ENCODE results near the gene SLC5A11. TPM values are rescaled to one million over a fixed set of nuclear protein-coding genes. Genes with fewer than 3 reads are reported as not detected.

Gene SLC5A11
- total and polyA plus RNA-seq, 2 of the 13 experiments (the other 11 are each of a cell fraction or from before 2014, with no cell fraction given) = 1.2 to 3.3 TPM

DNA sequence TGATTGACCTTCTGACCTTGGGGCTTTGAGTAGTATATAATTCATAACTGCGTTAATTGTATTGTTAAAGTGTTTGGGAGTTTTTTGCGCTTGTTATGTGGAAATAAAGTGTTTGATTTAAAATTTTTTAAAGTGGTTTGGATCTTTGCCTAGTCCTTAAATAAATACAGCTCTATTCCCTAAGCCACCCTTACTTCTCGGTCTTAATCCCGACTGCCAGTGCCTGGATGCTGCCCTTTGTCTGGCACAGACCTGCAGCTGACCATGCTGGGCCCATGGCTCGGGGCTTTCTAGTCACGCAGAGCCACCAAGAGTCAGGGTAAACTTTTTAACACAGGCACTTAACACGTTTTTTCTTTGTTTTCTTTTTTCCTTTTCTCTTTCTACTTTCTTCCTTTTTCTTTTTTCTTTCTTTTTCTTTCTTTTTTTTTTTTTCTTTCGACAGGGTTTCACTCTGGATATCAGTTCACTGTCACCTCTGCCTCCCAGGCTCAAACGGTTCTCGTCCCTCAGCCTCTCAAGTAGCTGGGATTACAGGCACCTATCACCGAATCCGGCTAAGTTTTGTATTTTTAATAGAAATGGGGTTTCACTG lies 19.6 kb upstream of the SLC5A11 start:
- Histone ChIP-seq H3K4me1 (ENCODE audit: insufficient read depth, low read length) (peaks cover 9% of the 10 kb centered on the region; the same call in 1 of the 2 replicates), H3K4me2 (ENCODE audit: low read depth, low read length) (no peak overlapping the region), H3K27me3 (ENCODE audit: control insufficient read depth in 1 of 2, insufficient read depth in 2 of 2, low read length in 2 of 2) (no peaks in the 10 kb centered on the region), H3K9me3 (ENCODE audit: low read length) (no peaks in the 10 kb centered on the region), H3K36me3 (replicated peaks in 1 of 2; ENCODE audit: control insufficient read depth in 1 of 2, insufficient read depth in 2 of 2, low read length in 2 of 2) (peaks cover 27 to 47% of the 10 kb centered on the region in 2 experiments), H3K27ac (ENCODE audit: extremely low read length, insufficient read depth, low read length) (no peak overlapping the region), H3K79me2 (ENCODE audit: insufficient read depth, low read length) (no peaks in the 10 kb centered on the region), H2AFZ (ENCODE audit: low read length) (no peak overlapping the region), H4K20me1 (ENCODE audit: insufficient read depth, low read length) (no peaks in the 10 kb centered on the region), H3K4me3 (replicated peaks in 1 of 3; ENCODE audit: insufficient read depth in 1 of 3, low read depth in 2 of 3, low read length in 3 of 3) (no peak overlapping the region), H3K9ac (ENCODE audit: insufficient read depth, low read depth, low read length) (no peak overlapping the region)
- BruUV-seq (replicated peaks) = no TSS peak
- ATAC-seq (no peak), FAIRE-seq (no peak), DNase-seq (ENCODE audit: low spot score) (no peak)
- in situ Hi-C loops (cut with HindIII; ENCODE audit: extremely low pct_ligation_motif_present, low pct_unique_long_range_greater_than_20kb) (no loop called here), intact Hi-C loops (cut with micrococcal nuclease; ENCODE audit: unreplicated experiment) (no loop called here)
- 93% methylated on average over 12 of the region's 12 CpGs for WGBS (ENCODE audit: low lambda C conversion rate)
- POLR2A ChIA-PET = interaction anchor here (1.4 kb wide), 1 partner anchor 13 kb away, joined by 3 read pairs; no protein-coding TSS in a partner anchor
- CTCF ChIA-PET (ENCODE audit: low intra/inter-chr PET ratio, low total read pairs) = no interaction called here
- TF ChIP-seq, protein P1, sequence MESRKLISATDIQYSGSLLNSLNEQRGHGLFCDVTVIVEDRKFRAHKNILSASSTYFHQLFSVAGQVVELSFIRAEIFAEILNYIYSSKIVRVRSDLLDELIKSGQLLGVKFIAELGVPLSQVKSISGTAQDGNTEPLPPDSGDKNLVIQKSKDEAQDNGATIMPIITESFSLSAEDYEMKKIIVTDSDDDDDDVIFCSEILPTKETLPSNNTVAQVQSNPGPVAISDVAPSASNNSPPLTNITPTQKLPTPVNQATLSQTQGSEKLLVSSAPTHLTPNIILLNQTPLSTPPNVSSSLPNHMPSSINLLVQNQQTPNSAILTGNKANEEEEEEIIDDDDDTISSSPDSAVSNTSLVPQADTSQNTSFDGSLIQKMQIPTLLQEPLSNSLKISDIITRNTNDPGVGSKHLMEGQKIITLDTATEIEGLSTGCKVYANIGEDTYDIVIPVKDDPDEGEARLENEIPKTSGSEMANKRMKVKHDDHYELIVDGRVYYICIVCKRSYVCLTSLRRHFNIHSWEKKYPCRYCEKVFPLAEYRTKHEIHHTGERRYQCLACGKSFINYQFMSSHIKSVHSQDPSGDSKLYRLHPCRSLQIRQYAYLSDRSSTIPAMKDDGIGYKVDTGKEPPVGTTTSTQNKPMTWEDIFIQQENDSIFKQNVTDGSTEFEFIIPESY (CRISPR knock-in tag; IDR thresholded peaks at IDR 0.05) = no peak
- TF ChIP-seq NFKB2 (CRISPR knock-in tag; IDR thresholded peaks at IDR 0.05; ENCODE audit: borderline replicate concordance) = no peak
- no peak for TF ChIP-seq ZNF569 (CRISPR knock-in tag; IDR thresholded peaks at IDR 0.05; ENCODE audit: borderline replicate concordance)
- TF ChIP-seq, protein P2, sequence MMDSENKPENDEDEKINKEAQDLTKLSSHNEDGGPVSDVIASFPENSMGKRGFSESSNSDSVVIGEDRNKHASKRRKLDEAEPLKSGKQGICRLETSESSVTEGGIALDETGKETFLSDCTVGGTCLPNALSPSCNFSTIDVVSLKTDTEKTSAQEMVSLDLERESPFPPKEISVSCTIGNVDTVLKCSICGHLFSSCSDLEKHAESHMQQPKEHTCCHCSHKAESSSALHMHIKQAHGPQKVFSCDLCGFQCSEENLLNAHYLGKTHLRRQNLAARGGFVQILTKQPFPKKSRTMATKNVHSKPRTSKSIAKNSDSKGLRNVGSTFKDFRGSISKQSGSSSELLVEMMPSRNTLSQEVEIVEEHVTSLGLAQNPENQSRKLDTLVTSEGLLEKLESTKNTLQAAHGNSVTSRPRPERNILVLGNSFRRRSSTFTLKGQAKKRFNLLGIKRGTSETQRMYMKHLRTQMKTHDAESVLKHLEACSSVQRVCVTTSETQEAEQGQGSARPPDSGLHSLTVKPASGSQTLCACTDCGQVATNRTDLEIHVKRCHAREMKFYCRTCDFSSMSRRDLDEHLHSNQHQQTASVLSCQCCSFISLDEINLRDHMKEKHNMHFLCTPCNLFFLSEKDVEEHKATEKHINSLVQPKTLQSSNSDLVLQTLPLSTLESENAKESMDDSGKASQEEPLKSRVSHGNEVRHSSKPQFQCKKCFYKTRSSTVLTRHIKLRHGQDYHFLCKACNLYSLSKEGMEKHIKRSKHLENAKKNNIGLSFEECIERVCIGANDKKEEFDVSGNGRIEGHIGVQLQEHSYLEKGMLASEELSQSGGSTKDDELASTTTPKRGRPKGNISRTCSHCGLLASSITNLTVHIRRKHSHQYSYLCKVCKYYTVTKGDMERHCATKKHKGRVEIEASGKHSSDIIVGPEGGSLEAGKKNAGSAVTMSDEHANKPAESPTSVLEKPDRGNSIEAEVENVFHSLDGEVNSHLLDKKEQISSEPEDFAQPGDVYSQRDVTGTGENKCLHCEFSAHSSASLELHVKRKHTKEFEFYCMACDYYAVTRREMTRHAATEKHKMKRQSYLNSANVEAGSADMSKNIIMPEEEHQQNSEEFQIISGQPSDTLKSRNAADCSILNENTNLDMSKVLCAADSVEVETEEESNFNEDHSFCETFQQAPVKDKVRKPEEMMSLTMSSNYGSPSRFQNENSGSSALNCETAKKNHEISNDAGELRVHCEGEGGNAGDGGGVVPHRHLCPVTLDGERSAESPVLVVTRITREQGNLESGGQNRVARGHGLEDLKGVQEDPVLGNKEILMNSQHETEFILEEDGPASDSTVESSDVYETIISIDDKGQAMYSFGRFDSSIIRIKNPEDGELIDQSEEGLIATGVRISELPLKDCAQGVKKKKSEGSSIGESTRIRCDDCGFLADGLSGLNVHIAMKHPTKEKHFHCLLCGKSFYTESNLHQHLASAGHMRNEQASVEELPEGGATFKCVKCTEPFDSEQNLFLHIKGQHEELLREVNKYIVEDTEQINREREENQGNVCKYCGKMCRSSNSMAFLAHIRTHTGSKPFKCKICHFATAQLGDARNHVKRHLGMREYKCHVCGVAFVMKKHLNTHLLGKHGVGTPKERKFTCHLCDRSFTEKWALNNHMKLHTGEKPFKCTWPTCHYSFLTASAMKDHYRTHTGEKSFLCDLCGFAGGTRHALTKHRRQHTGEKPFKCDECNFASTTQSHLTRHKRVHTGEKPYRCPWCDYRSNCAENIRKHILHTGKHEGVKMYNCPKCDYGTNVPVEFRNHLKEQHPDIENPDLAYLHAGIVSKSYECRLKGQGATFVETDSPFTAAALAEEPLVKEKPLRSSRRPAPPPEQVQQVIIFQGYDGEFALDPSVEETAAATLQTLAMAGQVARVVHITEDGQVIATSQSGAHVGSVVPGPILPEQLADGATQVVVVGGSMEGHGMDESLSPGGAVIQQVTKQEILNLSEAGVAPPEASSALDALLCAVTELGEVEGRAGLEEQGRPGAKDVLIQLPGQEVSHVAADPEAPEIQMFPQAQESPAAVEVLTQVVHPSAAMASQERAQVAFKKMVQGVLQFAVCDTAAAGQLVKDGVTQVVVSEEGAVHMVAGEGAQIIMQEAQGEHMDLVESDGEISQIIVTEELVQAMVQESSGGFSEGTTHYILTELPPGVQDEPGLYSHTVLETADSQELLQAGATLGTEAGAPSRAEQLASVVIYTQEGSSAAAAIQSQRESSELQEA (CRISPR knock-in tag; IDR thresholded peaks at IDR 0.05; ENCODE audit: not compliant biosample characterization) = no peak
- TF ChIP-seq ZZZ3 (CRISPR knock-in tag; IDR thresholded peaks at IDR 0.05; ENCODE audit: borderline replicate concordance) = no peak
- TF ChIP-seq JUNB (CRISPR knock-in tag; IDR thresholded peaks at IDR 0.05; ENCODE audit: borderline replicate concordance) = no peak
- no peak for TF ChIP-seq ZNF207 (IDR thresholded peaks at IDR 0.05; ENCODE audit: borderline replicate concordance)
- no peak for TF ChIP-seq REXO4 (CRISPR knock-in tag; IDR thresholded peaks at IDR 0.05; ENCODE audit: borderline replicate concordance)

All from HepG2 (cell line).